H9 (cell line): ENCODE data around the gene CHCHD6. TPM values are rescaled to one million over a fixed set of nuclear protein-coding genes. Genes with fewer than 3 reads are reported as not detected.
A peak's percentile ranks its signal among the peaks of the same experiment; 100 is the strongest.

Source experiments
- DNase-seq: peaks from one replicate; pipeline ENCODE4 v3.0.0-alpha.2; 2017
- H2AFZ ChIP-seq: one replicate; pipeline ENCODE4 v1.6.1; 2013; ENCODE audit warnings: mild to moderate bottlenecking, low read length, control low read depth, moderate library complexity
- H2AK5ac ChIP-seq: 2 replicates; pipeline ENCODE4 v1.6.1; 2013; ENCODE audit warnings: low read length, control low read depth, mixed read lengths; ENCODE audit not compliant: insufficient read length
- H2BK120ac ChIP-seq: one replicate; pipeline ENCODE4 v1.6.1; 2013; ENCODE audit warnings: low read depth, mild to moderate bottlenecking, low read length, control low read depth, inconsistent platforms; ENCODE audit not compliant: poor library complexity, severe bottlenecking
- H2BK12ac ChIP-seq: 2 replicates; pipeline ENCODE4 v1.6.1; 2013; ENCODE audit warnings: low read length, control low read depth, mixed read lengths, low read depth; ENCODE audit not compliant: insufficient read length
- H2BK15ac ChIP-seq: 2 replicates; pipeline ENCODE4 v1.6.1; 2013; ENCODE audit warnings: low read depth, low read length, control low read depth
- H2BK20ac ChIP-seq: one replicate; pipeline ENCODE4 v1.6.1; 2013; ENCODE audit warnings: low read depth, mild to moderate bottlenecking, low read length, control low read depth, inconsistent platforms; ENCODE audit not compliant: poor library complexity, severe bottlenecking
- H2BK5ac ChIP-seq: 2 replicates; pipeline ENCODE4 v1.6.1; 2013; ENCODE audit warnings: low read length, control low read depth, mixed read lengths; ENCODE audit not compliant: insufficient read length
- H3K14ac ChIP-seq: 2 replicates; pipeline ENCODE4 v1.6.1; 2013; ENCODE audit warnings: low read length, control low read depth; ENCODE audit not compliant: insufficient read depth
- H3K18ac ChIP-seq: 2 replicates; pipeline ENCODE4 v1.6.1; 2013; ENCODE audit warnings: low read depth, mild to moderate bottlenecking, mixed read lengths, low read length, control low read depth; ENCODE audit not compliant: insufficient read length
- H3K23ac ChIP-seq: 2 replicates; pipeline ENCODE4 v1.6.1; 2013; ENCODE audit warnings: low read length, control low read depth, mixed read lengths, low read depth; ENCODE audit not compliant: insufficient read length
- H3K23me2 ChIP-seq: 2 replicates; pipeline ENCODE4 v1.6.1; 2013; ENCODE audit warnings: low read depth, mild to moderate bottlenecking, mixed read lengths, low read length, control low read depth; ENCODE audit not compliant: insufficient read length, poor library complexity, severe bottlenecking
- H3K27ac ChIP-seq: 2 replicates; pipeline ENCODE4 v1.5.1; 2013; ENCODE audit warnings: low read length, control low read depth, mixed read lengths, low read depth; ENCODE audit not compliant: insufficient read length
- H3K27me3 ChIP-seq: 2 replicates; pipeline ENCODE4 v1.6.1; 2013; ENCODE audit warnings: low read length, control low read depth, inconsistent platforms; ENCODE audit not compliant: insufficient read depth
- H3K4ac ChIP-seq: 2 replicates; pipeline ENCODE4 v1.6.1; 2013; ENCODE audit warnings: low read depth, mild to moderate bottlenecking, control low read depth, inconsistent platforms, low read length, moderate library complexity
- H3K4me1 ChIP-seq: 2 replicates; pipeline ENCODE4 v1.6.1; 2013; ENCODE audit warnings: low read length, control low read depth, inconsistent platforms; ENCODE audit not compliant: insufficient read depth
- H3K4me2 ChIP-seq: 2 replicates; pipeline ENCODE4 v1.6.1; 2013; ENCODE audit warnings: low read length, control low read depth, mixed read lengths; ENCODE audit not compliant: insufficient read length, insufficient read depth
- H3K56ac ChIP-seq: 2 replicates; pipeline ENCODE4 v1.6.1; 2013; ENCODE audit warnings: low read depth, mild to moderate bottlenecking, mixed read lengths, low read length, control low read depth; ENCODE audit not compliant: insufficient read length
- H3K79me1 ChIP-seq: 2 replicates; pipeline ENCODE4 v1.6.1; 2013; ENCODE audit warnings: low read depth, mild to moderate bottlenecking, moderate library complexity, low read length, control low read depth, inconsistent platforms; ENCODE audit not compliant: insufficient read depth, poor library complexity, severe bottlenecking
- H3K79me2 ChIP-seq: 2 replicates; pipeline ENCODE4 v1.6.1; 2013; ENCODE audit warnings: low read length, control low read depth, inconsistent platforms; ENCODE audit not compliant: insufficient read depth
- H3K9ac ChIP-seq: 2 replicates; pipeline ENCODE4 v1.6.1; 2013; ENCODE audit warnings: low read length, control low read depth, mixed read lengths; ENCODE audit not compliant: insufficient read length; ENCODE audit errors: extremely low read depth
- H3K9me3 ChIP-seq: one replicate; pipeline ENCODE4 v1.6.1; 2013; ENCODE audit warnings: low read depth, low read length, inconsistent platforms; ENCODE audit not compliant: control insufficient read depth
- H3T11ph ChIP-seq: one replicate; pipeline ENCODE4 v1.6.1; 2013; ENCODE audit warnings: mild to moderate bottlenecking, low read length, control low read depth, inconsistent platforms
- H4K20me1 ChIP-seq: one replicate; pipeline ENCODE4 v1.6.1; 2013; ENCODE audit not compliant: control insufficient read depth, insufficient read length, insufficient read depth
- H4K5ac ChIP-seq: 2 replicates; pipeline ENCODE4 v1.6.1; 2013; ENCODE audit warnings: low read depth, mild to moderate bottlenecking, mixed read lengths, low read length, control low read depth; ENCODE audit not compliant: insufficient read length
- H4K8ac ChIP-seq: replicated peaks from 2 replicates; pipeline ENCODE4 v1.6.1; 2013; ENCODE audit warnings: low read length, control low read depth, mixed read lengths, low read depth; ENCODE audit not compliant: insufficient read length
- H4K91ac ChIP-seq: 2 replicates; pipeline ENCODE4 v1.6.1; 2013; ENCODE audit warnings: low read depth, mild to moderate bottlenecking, moderate library complexity, mixed read lengths, low read length, control low read depth; ENCODE audit not compliant: insufficient read length
- H3K27ac Mint-ChIP-seq, 3 experiments: 2 replicates in 2 of 3; 3 replicates in 1 of 3; pipeline ENCODE4 v1.8.0; 2020 to 2021; ENCODE audit warnings: mixed read lengths in 3 of 3, mild to moderate bottlenecking in 1 of 3, moderate library complexity in 1 of 3
- H3K27me3 Mint-ChIP-seq: 2 replicates; pipeline ENCODE4 v1.8.0; 2021; ENCODE audit warnings: low read depth, mild to moderate bottlenecking, moderate library complexity, mixed read lengths
- H3K36me3 Mint-ChIP-seq, 3 experiments: 2 replicates in 2 of 3; 3 replicates in 1 of 3; pipeline ENCODE4 v1.8.0; 2020 to 2021; ENCODE audit warnings: low read depth in 3 of 3, mixed read lengths in 3 of 3; ENCODE audit not compliant: insufficient read depth in 1 of 3
- H3K4me1 Mint-ChIP-seq, 2 experiments: 2 replicates each; pipeline ENCODE4 v1.8.0; 2020; ENCODE audit warnings: mixed read lengths in 2 of 2
- H3K4me3 Mint-ChIP-seq, 2 experiments: 2 replicates in 1 of 2; 3 replicates in 1 of 2; pipeline ENCODE4 v1.8.0; 2020 to 2021; ENCODE audit warnings: mild to moderate bottlenecking in 2 of 2, mixed read lengths in 2 of 2, moderate library complexity in 1 of 2
- H3K9me3 Mint-ChIP-seq, 2 experiments: 2 replicates in 1 of 2; 3 replicates in 1 of 2; pipeline ENCODE4 v1.8.0; 2020; ENCODE audit warnings: mild to moderate bottlenecking in 2 of 2, mixed read lengths in 2 of 2, moderate library complexity in 1 of 2
- CTCF ChIP-seq: fragments of 200-600 bp; sonication (generic); conservative IDR thresholded peaks from 3 replicates; pipeline ENCODE4 v1.8.0; 2021; ENCODE audit warnings: antibody characterized with exemption, mild to moderate bottlenecking
- WGBS: extraction: QIAGEN DNeasy Blood & Tissue Kit; methylation state at CpG from one replicate; pipeline ENCODE4 v1.1.7; 2013; ENCODE audit warnings: missing lambda C conversion rate, low lambda C conversion rate, mixed read lengths; ENCODE audit not compliant: insufficient read length; ENCODE audit errors: extremely low coverage; 5-methylcytosine and 5-hydroxymethylcytosine counted together
- total RNA-seq: library from RNA; stranded (reverse); gene quantifications from 2 replicates; pipeline ENCODE4 v1.2.1, GENCODE V29; 2021

The CHCHD6 gene
- total RNA-seq, 1 experiment from 2014 or later, result 34.2 TPM

GRCh38 chr3:126816986-126817777, 113.1 kb downstream of the CHCHD6 start:
- no CpG with 5 or more reads among the region's 6 CpGs for WGBS
- H3K4me3 Mint-ChIP-seq, result peak overlapping the region in 1 of 2 experiments; percentile 1; a peak in 3 of 5 replicates

More at GRCh38 chr3:126816986-126817777, 113.1 kb downstream of the CHCHD6 start:
- Histone ChIP-seq H2BK120ac (no peak overlapping the region), H2BK5ac (no peak overlapping the region), H4K5ac (no peak overlapping the region), H3K27me3 (no peaks in the 10 kb centered on the region), H3K4me1 (peaks cover 15% of the 10 kb centered on the region; the same call in 1 of the 2 replicates), H2BK12ac (no peak overlapping the region), H3K23me2 (no peaks in the 10 kb centered on the region), H3K56ac (no peak overlapping the region), H3K23ac (no peak overlapping the region), H3K18ac (no peak overlapping the region), H2AFZ (no peak overlapping the region), H3K9me3 (no peaks in the 10 kb centered on the region), H2AK5ac (no peak overlapping the region), H3K27ac (no peak overlapping the region), H2BK20ac (no peak overlapping the region), H3K79me1 (no peaks in the 10 kb centered on the region), H3K79me2 (no peaks in the 10 kb centered on the region), H3K9ac (no peak overlapping the region), H4K8ac (no peak overlapping the region), H4K20me1 (no peaks in the 10 kb centered on the region), H3K4me2 (no peak overlapping the region), H4K91ac (no peak overlapping the region), H2BK15ac (no peak overlapping the region), H3T11ph (no peak overlapping the region), H3K14ac (peak overlapping the region; percentile 34; the same call in 1 of the 2 replicates), H3K4ac (no peak overlapping the region)
- Mint-ChIP-seq H3K36me3 (peaks cover 4 to 11% (median 9%) of the 10 kb centered on the region in 3 experiments), H3K4me1 (peaks cover 35 to 43% of the 10 kb centered on the region in 2 experiments), H3K27ac (peak overlapping the region in 2 of 3 experiments; percentile 59 to 89; a peak in 5 of 7 replicates), H3K9me3 (peaks cover 8 to 10% of the 10 kb centered on the region in 2 experiments), H3K27me3 (peaks cover 1% of the 10 kb centered on the region)
- DNase-seq, result no peak
- TF ChIP-seq CTCF, result no peak
